Nucleus accumbens (tissue), 56 donors: ENCODE results near the gene BRAT1.
"Not testable (repeated sequence)": the region's sequence is repeated elsewhere in the genome, so short reads cannot be mapped to it uniquely, and the experiment has no call there.

Experiments
- DNase-seq, 56 donors: peaks; one replicate each; lab custom pipeline; 2025; lab: John Stamatoyannopoulos, UW

BRAT1 gene

GRCh38 chr7:2555121-2556052, at the start of gene BRAT1:
Gene BRAT1, minus strand, starts transcription at chr7:2555524. Its CDS starts 1,093 bp downstream, at chr7:2554431.
- peak in 55 of 56 donors; percentile 67 to 97 (median 91) for DNase-seq

- DNase-seq: no peak
Measured at GRCh38 chr7:2604608-2605174, 49.4 kb upstream of the BRAT1 start.

GRCh38 chr7:2603044-2603965, 48.0 kb upstream of the BRAT1 start:
- DNase-seq: no peak

GRCh38 chr7:2602406-2603043, 47.2 kb upstream of the BRAT1 start:
- DNase-seq: no peak

GRCh38 chr7:2601907-2602306, 46.6 kb upstream of the BRAT1 start:
- no peak for DNase-seq

- DNase-seq: no peak
Measured at GRCh38 chr7:2601065-2601464, 45.7 kb upstream of the BRAT1 start.

GRCh38 chr7:2598154-2598823, 43.0 kb upstream of the BRAT1 start:
- no peak for DNase-seq

- DNase-seq: no peak
Measured at GRCh38 chr7:2597273-2597640, 41.9 kb upstream of the BRAT1 start.

- no peak for DNase-seq
Measured at GRCh38 chr7:2596464-2597272, 41.3 kb upstream of the BRAT1 start.

- DNase-seq: no peak
Measured at GRCh38 chr7:2595258-2595860, 40.0 kb upstream of the BRAT1 start.

GRCh38 chr7:2594599-2594998, 39.3 kb upstream of the BRAT1 start:
- DNase-seq: no peak

- no peak for DNase-seq
Measured at GRCh38 chr7:2593036-2593727, 37.9 kb upstream of the BRAT1 start.

- DNase-seq: no peak
Measured at GRCh38 chr7:2592375-2592865, 37.1 kb upstream of the BRAT1 start.

- DNase-seq: not testable (repeated sequence)
Measured at GRCh38 chr7:2589941-2590340, 34.6 kb upstream of the BRAT1 start.

GRCh38 chr7:2589341-2589740, 34.0 kb upstream of the BRAT1 start:
- no peak for DNase-seq

GRCh38 chr7:2587778-2588177, 32.5 kb upstream of the BRAT1 start:
- DNase-seq: no peak

- DNase-seq: no peak
Measured at GRCh38 chr7:2587134-2587533, 31.8 kb upstream of the BRAT1 start.
